Fibroblast of lung (primary cell): Measurements from ENCODE around the gene PATJ. TPM values are rescaled to one million over a fixed set of nuclear protein-coding genes. Genes with fewer than 3 reads are reported as not detected.

Source experiments
- DNase-seq, 2 donors: peaks; one replicate each; pipeline versions ENCODE4 v3.0.0 to v3.0.0-alpha.2; 2010; ENCODE audit warnings: low read depth in 2 of 2
- H2AFZ ChIP-seq: 2 replicates; pipeline ENCODE4 v1.5.1; 2012; ENCODE audit warnings: low read length, control low read depth, inconsistent platforms
- H3K27ac ChIP-seq: 2 replicates; pipeline ENCODE4 v1.5.1; 2011; ENCODE audit warnings: low read length, control low read depth; ENCODE audit not compliant: insufficient read depth
- H3K27me3 ChIP-seq: 2 replicates; pipeline ENCODE4 v1.5.1; 2011; ENCODE audit warnings: mild to moderate bottlenecking, low read length; ENCODE audit not compliant: control insufficient read depth, insufficient read depth
- H3K36me3 ChIP-seq: 2 replicates; pipeline ENCODE4 v1.5.1; 2011; ENCODE audit warnings: low read length; ENCODE audit not compliant: control insufficient read depth, insufficient read depth
- H3K4me1 ChIP-seq: 2 replicates; pipeline ENCODE4 v1.5.1; 2011; ENCODE audit warnings: low read length; ENCODE audit not compliant: control insufficient read depth, insufficient read depth; ENCODE audit errors: extremely low read depth
- H3K4me2 ChIP-seq: 2 replicates; pipeline ENCODE4 v1.5.1; 2011; ENCODE audit warnings: low read length, control low read depth; ENCODE audit not compliant: insufficient read depth; ENCODE audit errors: extremely low read depth
- H3K4me3 ChIP-seq, 4 experiments: fragments of 200-600 bp in 1 of 4; sonication (generic) in 1 of 4; replicated peaks in 1 of 4; 2 replicates each; pipeline ENCODE4 v1.5.1; 2011 to 2016; ENCODE audit warnings: low read length in 4 of 4, low read depth in 3 of 4, mild to moderate bottlenecking in 3 of 4, control low read depth in 2 of 4, inconsistent platforms in 1 of 4, mixed read lengths in 1 of 4; ENCODE audit not compliant: insufficient read depth in 1 of 4; ENCODE audit errors: control extremely low read depth in 1 of 4
- H3K79me2 ChIP-seq: 2 replicates; pipeline ENCODE4 v1.5.1; 2012; ENCODE audit warnings: mild to moderate bottlenecking, low read length, inconsistent platforms; ENCODE audit not compliant: control insufficient read depth, insufficient read depth
- H3K9ac ChIP-seq: 2 replicates; pipeline ENCODE4 v1.5.1; 2011; ENCODE audit warnings: mild to moderate bottlenecking, low read length, control low read depth; ENCODE audit not compliant: insufficient read depth
- H3K9me3 ChIP-seq: 2 replicates; pipeline ENCODE4 v1.5.1; 2012; ENCODE audit warnings: low read depth, low read length; ENCODE audit not compliant: control insufficient read depth, insufficient read depth
- H4K20me1 ChIP-seq: 2 replicates; pipeline ENCODE4 v1.5.1; 2011; ENCODE audit warnings: low read length; ENCODE audit not compliant: control insufficient read depth, insufficient read depth; ENCODE audit errors: extremely low read depth
- CTCF ChIP-seq, 2 donors: IDR thresholded peaks in 1 of 2; conservative IDR thresholded peaks in 1 of 2; 1 replicate in 1 of 2; 2 replicates in 1 of 2; pipeline ENCODE4 v1.5.1; 2011 to 2012; ENCODE audit warnings: low read length in 2 of 2, control low read depth in 1 of 2, inconsistent platforms in 1 of 2, low read depth in 1 of 2, mild to moderate bottlenecking in 1 of 2
- EZH2 ChIP-seq: IDR thresholded peaks from 2 replicates; pipeline ENCODE4 v1.5.1; 2012; ENCODE audit warnings: low read length, control low read depth, mild to moderate bottlenecking; ENCODE audit errors: missing control alignments
- polyA plus RNA-seq, 2 donors: library from polyadenylated mRNA; depleted of rRNA in 1 of 2; stranded (reverse) in 1 of 2; unstranded in 1 of 2; fragments of >200 nt; gene quantifications; 2 replicates each; pipeline ENCODE4 v1.2.1, GENCODE V29; 2011 to 2012; ENCODE audit warnings: missing spikeins in 1 of 2
- total RNA-seq: library from RNA; depleted of rRNA; stranded (reverse); fragments of >200 nt; gene quantifications from 2 replicates; pipeline ENCODE4 v1.2.1, GENCODE V29; 2014

PATJ gene
- total and polyA plus RNA-seq, 2 donors (not counting 1 experiment from before 2014, with no cell fraction given): 2.5 to 12.4 TPM

GRCh38 chr1:61898658-61899057, 156.4 kb downstream of the PATJ start:
- no peaks in the 10 kb centered on the region for H3K4me1 ChIP-seq
- no peak for DNase-seq
- no peaks in the 10 kb centered on the region for H3K36me3 ChIP-seq
- TF ChIP-seq CTCF (conservative IDR thresholded peaks at IDR 0.05 in 1 of 2, IDR thresholded peaks at IDR 0.05 in 1 of 2; ENCODE audit: low read depth in 1 of 2, low read length in 2 of 2) (no peak), EZH2 (no peak)
- no peak overlapping the region for H3K4me3 ChIP-seq
- H4K20me1 ChIP-seq: no peaks in the 10 kb centered on the region
- H3K27ac ChIP-seq: no peak overlapping the region
- no peaks in the 10 kb centered on the region for H3K9me3 ChIP-seq
- H3K9ac ChIP-seq: no peak overlapping the region
- H3K4me2 ChIP-seq: no peak overlapping the region
- no peaks in the 10 kb centered on the region for H3K79me2 ChIP-seq
- no peaks in the 10 kb centered on the region for H3K27me3 ChIP-seq
- H2AFZ ChIP-seq: no peak overlapping the region

DNA sequence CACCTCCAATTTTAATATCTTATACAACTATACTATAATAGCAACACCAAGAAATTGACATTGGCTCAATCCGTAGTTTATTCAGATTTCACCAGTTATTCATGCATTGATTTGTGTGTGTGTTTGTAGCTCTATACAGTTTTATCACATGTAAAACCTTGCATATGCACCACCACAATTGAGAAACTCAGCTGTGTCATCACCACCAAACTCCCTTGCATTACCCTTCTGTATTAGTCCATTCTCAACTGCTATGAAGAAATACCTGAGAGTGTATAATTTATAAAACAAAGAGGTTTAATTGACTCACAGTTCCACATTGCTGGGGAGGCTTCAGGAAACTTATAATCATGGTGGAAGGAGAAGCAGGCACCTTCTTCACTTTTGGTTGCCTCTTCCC, 162.1 kb downstream of the PATJ start:
- no peak overlapping the region for H2AFZ ChIP-seq
- no peak overlapping the region for H3K9ac ChIP-seq
- H4K20me1 ChIP-seq: no peaks in the 10 kb centered on the region
- no peaks in the 10 kb centered on the region for H3K36me3 ChIP-seq
- no peak overlapping the region for H3K4me2 ChIP-seq
- no peak for DNase-seq
- no peaks in the 10 kb centered on the region for H3K27me3 ChIP-seq
- no peak overlapping the region for H3K27ac ChIP-seq
- H3K79me2 ChIP-seq: no peaks in the 10 kb centered on the region
- H3K4me3 ChIP-seq: no peak overlapping the region
- H3K9me3 ChIP-seq: no peaks in the 10 kb centered on the region
- TF ChIP-seq EZH2: no peak
- no peak for TF ChIP-seq CTCF (conservative IDR thresholded peaks at IDR 0.05 in 1 of 2, IDR thresholded peaks at IDR 0.05 in 1 of 2; ENCODE audit: low read depth in 1 of 2, low read length in 2 of 2)
- no peaks in the 10 kb centered on the region for H3K4me1 ChIP-seq

DNA sequence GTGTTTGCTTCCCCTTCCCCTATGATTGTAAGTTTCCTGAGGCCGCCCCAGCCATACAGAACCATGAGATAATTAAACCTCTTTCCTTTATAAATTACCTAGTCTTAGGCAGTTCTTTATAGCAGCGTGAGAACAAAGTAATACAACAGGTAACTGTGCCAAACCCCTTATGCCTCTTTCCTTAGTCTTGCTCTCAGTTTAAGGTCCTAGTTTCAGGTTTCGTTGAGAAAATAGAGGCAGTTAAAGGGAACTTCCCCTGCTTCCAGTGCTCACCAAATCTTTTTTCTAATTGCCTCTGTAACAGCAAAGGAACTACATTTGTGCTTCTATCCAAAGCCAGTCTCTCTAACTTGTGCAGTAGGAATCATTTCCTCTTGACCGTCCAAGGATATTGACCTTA, 164.8 kb downstream of the PATJ start:
- TF ChIP-seq EZH2 (no peak), CTCF (conservative IDR thresholded peaks at IDR 0.05 in 1 of 2, IDR thresholded peaks at IDR 0.05 in 1 of 2; ENCODE audit: low read depth in 1 of 2, low read length in 2 of 2) (no peak)
- no peak overlapping the region for H3K27ac ChIP-seq
- H2AFZ ChIP-seq: no peak overlapping the region
- H4K20me1 ChIP-seq: no peaks in the 10 kb centered on the region
- no peak overlapping the region for H3K4me2 ChIP-seq
- H3K9me3 ChIP-seq: no peaks in the 10 kb centered on the region
- no peak overlapping the region for H3K9ac ChIP-seq
- no peaks in the 10 kb centered on the region for H3K79me2 ChIP-seq
- no peaks in the 10 kb centered on the region for H3K4me1 ChIP-seq
- H3K36me3 ChIP-seq: no peaks in the 10 kb centered on the region
- DNase-seq: no peak
- H3K4me3 ChIP-seq: no peak overlapping the region
- no peaks in the 10 kb centered on the region for H3K27me3 ChIP-seq
